ENCODE measurements around the gene MEPCE.
"Not testable (repeated sequence)": the region's sequence is repeated elsewhere in the genome, so short reads cannot be mapped to it uniquely, and the experiment has no call there.

The MEPCE gene
- 16.3 to 20.4 (median 17.3) reads per million in 4 experiments for total RNA-seq

GRCh38 chr7:100429637-100430492 is at the start of gene MEPCE:
Gene MEPCE, plus strand, starts transcription at chr7:100429831. Its CDS starts 188 bp downstream, at chr7:100430019.
- peak; percentile 95 for DNase-seq

GRCh38 chr7:100380196-100380595 is 49.4 kb upstream of the MEPCE start:
- no peak for DNase-seq

- DNase-seq: not testable (repeated sequence)
Observed at GRCh38 chr7:100381531-100382233, 47.9 kb upstream of the MEPCE start.

- DNase-seq: not testable (repeated sequence)
Observed at GRCh38 chr7:100382234-100382853, 47.3 kb upstream of the MEPCE start.

GRCh38 chr7:100384628-100385294 is 44.9 kb upstream of the MEPCE start:
- DNase-seq: no peak

GRCh38 chr7:100386940-100387339 is 42.7 kb upstream of the MEPCE start:
- no peak for DNase-seq

- DNase-seq: no peak
Observed at GRCh38 chr7:100387695-100388094, 41.9 kb upstream of the MEPCE start.

GRCh38 chr7:100389437-100390088 is 40.1 kb upstream of the MEPCE start:
- no peak for DNase-seq

- DNase-seq: no peak
Observed at GRCh38 chr7:100390286-100391009, 39.2 kb upstream of the MEPCE start.

GRCh38 chr7:100393233-100393905 is 36.3 kb upstream of the MEPCE start:
- no peak for DNase-seq

- DNase-seq: no peak
Observed at GRCh38 chr7:100394077-100394476, 35.6 kb upstream of the MEPCE start.

- no peak for DNase-seq
Observed at GRCh38 chr7:100396421-100396982, 33.1 kb upstream of the MEPCE start.

GRCh38 chr7:100397315-100398081 is 32.1 kb upstream of the MEPCE start:
- DNase-seq: no peak

- no peak for DNase-seq
Observed at GRCh38 chr7:100398239-100398638, 31.4 kb upstream of the MEPCE start.

GRCh38 chr7:100400041-100400440 is 29.6 kb upstream of the MEPCE start:
- DNase-seq: no peak

- no peak for DNase-seq
Observed at GRCh38 chr7:100400656-100401055, 29.0 kb upstream of the MEPCE start.

- no peak for DNase-seq
Observed at GRCh38 chr7:100401811-100402210, 27.8 kb upstream of the MEPCE start.

GRCh38 chr7:100402241-100402640 is 27.4 kb upstream of the MEPCE start:
- no peak for DNase-seq

- no peak for DNase-seq
Observed at GRCh38 chr7:100406767-100407166, 22.9 kb upstream of the MEPCE start.

All from effector CD8-positive, alpha-beta T cell (primary cell).